ENCODE data around the gene SPINK4. TPM values are rescaled to one million over a fixed set of nuclear protein-coding genes. Genes with fewer than 3 reads are reported as not detected.

Gene SPINK4
- total RNA-seq, 1 experiment from 2014 or later = not detected

GRCh38 chr9:33249983-33250382 is 10.0 kb downstream of the SPINK4 start (continued):
- TF ChIP-seq SP1 (CRISPR knock-in tag; conservative IDR thresholded peaks at IDR 0.05) (no peak), E2F5 (CRISPR knock-in tag; IDR thresholded peaks at IDR 0.05) (no peak), NFYB (CRISPR knock-in tag; conservative IDR thresholded peaks at IDR 0.05; ENCODE audit: low read depth) (no peak), CBFB (CRISPR knock-in tag; IDR thresholded peaks at IDR 0.05; ENCODE audit: low read depth) (no peak), ATF1 (CRISPR knock-in tag; IDR thresholded peaks at IDR 0.05) (no peak)
- TF ChIP-seq, protein P1, sequence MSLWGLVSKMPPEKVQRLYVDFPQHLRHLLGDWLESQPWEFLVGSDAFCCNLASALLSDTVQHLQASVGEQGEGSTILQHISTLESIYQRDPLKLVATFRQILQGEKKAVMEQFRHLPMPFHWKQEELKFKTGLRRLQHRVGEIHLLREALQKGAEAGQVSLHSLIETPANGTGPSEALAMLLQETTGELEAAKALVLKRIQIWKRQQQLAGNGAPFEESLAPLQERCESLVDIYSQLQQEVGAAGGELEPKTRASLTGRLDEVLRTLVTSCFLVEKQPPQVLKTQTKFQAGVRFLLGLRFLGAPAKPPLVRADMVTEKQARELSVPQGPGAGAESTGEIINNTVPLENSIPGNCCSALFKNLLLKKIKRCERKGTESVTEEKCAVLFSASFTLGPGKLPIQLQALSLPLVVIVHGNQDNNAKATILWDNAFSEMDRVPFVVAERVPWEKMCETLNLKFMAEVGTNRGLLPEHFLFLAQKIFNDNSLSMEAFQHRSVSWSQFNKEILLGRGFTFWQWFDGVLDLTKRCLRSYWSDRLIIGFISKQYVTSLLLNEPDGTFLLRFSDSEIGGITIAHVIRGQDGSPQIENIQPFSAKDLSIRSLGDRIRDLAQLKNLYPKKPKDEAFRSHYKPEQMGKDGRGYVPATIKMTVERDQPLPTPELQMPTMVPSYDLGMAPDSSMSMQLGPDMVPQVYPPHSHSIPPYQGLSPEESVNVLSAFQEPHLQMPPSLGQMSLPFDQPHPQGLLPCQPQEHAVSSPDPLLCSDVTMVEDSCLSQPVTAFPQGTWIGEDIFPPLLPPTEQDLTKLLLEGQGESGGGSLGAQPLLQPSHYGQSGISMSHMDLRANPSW (CRISPR knock-in tag; conservative IDR thresholded peaks at IDR 0.05; ENCODE audit: low read depth) = no peak

- ATAC-seq (no peak), DNase-seq (ENCODE audit: low spot score) (no peak)
- H3K27ac Mint-ChIP-seq = no peak overlapping the region; the same call in 1 of the 2 replicates
These were observed 10.6 kb downstream of the SPINK4 start for GRCh38 chr9:33250458-33250995.

More at GRCh38 chr9:33250458-33250995, 10.6 kb downstream of the SPINK4 start:
- no peaks in the 10 kb centered on the region for H3K9me3 Mint-ChIP-seq
- no peaks in the 10 kb centered on the region for H3K4me1 Mint-ChIP-seq
- POLR2A ChIA-PET = no interaction called here
- H3K36me3 Mint-ChIP-seq = peaks cover 21% of the 10 kb centered on the region
- TF ChIP-seq, protein P2, sequence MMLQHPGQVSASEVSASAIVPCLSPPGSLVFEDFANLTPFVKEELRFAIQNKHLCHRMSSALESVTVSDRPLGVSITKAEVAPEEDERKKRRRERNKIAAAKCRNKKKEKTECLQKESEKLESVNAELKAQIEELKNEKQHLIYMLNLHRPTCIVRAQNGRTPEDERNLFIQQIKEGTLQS (CRISPR knock-in tag; conservative IDR thresholded peaks at IDR 0.05) = no peak
- no peak for TF ChIP-seq TCF7 (CRISPR knock-in tag; IDR thresholded peaks at IDR 0.05; ENCODE audit: low read depth)
- no peak for TF ChIP-seq ZNF671 (CRISPR knock-in tag; IDR thresholded peaks at IDR 0.05)
- TF ChIP-seq TP53 (CRISPR knock-in tag; IDR thresholded peaks at IDR 0.05) = no peak
- no peak for TF ChIP-seq ETV6 (CRISPR knock-in tag; IDR thresholded peaks at IDR 0.05)
- no peak for TF ChIP-seq SMAD4 (CRISPR knock-in tag; IDR thresholded peaks at IDR 0.05)
- no peak for TF ChIP-seq ZNF416 (CRISPR knock-in tag; IDR thresholded peaks at IDR 0.05)
- TF ChIP-seq FOXP4 (CRISPR knock-in tag; IDR thresholded peaks at IDR 0.05) = no peak
- TF ChIP-seq AR (CRISPR knock-in tag; IDR thresholded peaks at IDR 0.05) = no peak
- TF ChIP-seq TEAD1 (CRISPR knock-in tag; IDR thresholded peaks at IDR 0.05) = no peak
- TF ChIP-seq, protein P3, sequence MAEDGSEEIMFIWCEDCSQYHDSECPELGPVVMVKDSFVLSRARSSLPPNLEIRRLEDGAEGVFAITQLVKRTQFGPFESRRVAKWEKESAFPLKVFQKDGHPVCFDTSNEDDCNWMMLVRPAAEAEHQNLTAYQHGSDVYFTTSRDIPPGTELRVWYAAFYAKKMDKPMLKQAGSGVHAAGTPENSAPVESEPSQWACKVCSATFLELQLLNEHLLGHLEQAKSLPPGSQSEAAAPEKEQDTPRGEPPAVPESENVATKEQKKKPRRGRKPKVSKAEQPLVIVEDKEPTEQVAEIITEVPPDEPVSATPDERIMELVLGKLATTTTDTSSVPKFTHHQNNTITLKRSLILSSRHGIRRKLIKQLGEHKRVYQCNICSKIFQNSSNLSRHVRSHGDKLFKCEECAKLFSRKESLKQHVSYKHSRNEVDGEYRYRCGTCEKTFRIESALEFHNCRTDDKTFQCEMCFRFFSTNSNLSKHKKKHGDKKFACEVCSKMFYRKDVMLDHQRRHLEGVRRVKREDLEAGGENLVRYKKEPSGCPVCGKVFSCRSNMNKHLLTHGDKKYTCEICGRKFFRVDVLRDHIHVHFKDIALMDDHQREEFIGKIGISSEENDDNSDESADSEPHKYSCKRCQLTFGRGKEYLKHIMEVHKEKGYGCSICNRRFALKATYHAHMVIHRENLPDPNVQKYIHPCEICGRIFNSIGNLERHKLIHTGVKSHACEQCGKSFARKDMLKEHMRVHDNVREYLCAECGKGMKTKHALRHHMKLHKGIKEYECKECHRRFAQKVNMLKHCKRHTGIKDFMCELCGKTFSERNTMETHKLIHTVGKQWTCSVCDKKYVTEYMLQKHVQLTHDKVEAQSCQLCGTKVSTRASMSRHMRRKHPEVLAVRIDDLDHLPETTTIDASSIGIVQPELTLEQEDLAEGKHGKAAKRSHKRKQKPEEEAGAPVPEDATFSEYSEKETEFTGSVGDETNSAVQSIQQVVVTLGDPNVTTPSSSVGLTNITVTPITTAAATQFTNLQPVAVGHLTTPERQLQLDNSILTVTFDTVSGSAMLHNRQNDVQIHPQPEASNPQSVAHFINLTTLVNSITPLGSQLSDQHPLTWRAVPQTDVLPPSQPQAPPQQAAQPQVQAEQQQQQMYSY (CRISPR knock-in tag; IDR thresholded peaks at IDR 0.05) = no peak
- TF ChIP-seq ZNF396 (CRISPR knock-in tag; IDR thresholded peaks at IDR 0.05; ENCODE audit: borderline replicate concordance) = no peak
- CTCF ChIA-PET = no interaction called here
- no peak overlapping the region for H3K4me3 Mint-ChIP-seq
- no peaks in the 10 kb centered on the region for H3K27me3 Mint-ChIP-seq (ENCODE audit: low read depth)
